H1 (cell line): ENCODE data around the gene KIF26A. TPM values are rescaled to one million over a fixed set of nuclear protein-coding genes. Genes with fewer than 3 reads are reported as not detected.

Experiments
- CTCF ChIA-PET: fragments of 300-600 bp; sonication (Branson Sonifier 250); formaldehyde crosslinking; loops from one replicate; lab custom pipeline; 2021; ENCODE audit not compliant: partially characterized antibody; lab: Charles Lee
- POLR2A ChIA-PET: fragments of 300-600 bp; sonication (Branson Sonifier 250); formaldehyde crosslinking; loops from one replicate; lab custom pipeline; 2021; ENCODE audit warnings: inconsistent platforms; ENCODE audit not compliant: partially characterized antibody; lab: Charles Lee
- DNase-seq, 2 experiments: peaks; one replicate each; pipeline versions ENCODE4 v3.0.0 to v3.0.0-alpha.2; 2010 to 2022; ENCODE audit warnings: low spot score in 2 of 2, low read depth in 1 of 2, mixed read lengths in 1 of 2
- FAIRE-seq: peaks from 2 replicates; lab custom pipeline; 2011; peaks lifted over from hg19 to GRCh38; lab: Jason Lieb, UNC
- H2AFZ ChIP-seq: 2 replicates; pipeline ENCODE4 v1.8.1; 2012; ENCODE audit warnings: low read length, inconsistent platforms
- H2AK5ac ChIP-seq: 2 replicates; pipeline ENCODE4 v1.6.1; 2013; ENCODE audit warnings: low read depth, low read length
- H2BK120ac ChIP-seq: replicated peaks from 2 replicates; pipeline ENCODE3; 2013; ENCODE audit warnings: low read depth, low read length, inconsistent platforms
- H2BK12ac ChIP-seq: 2 replicates; pipeline ENCODE4 v1.6.1; 2013; ENCODE audit warnings: low read depth, low read length
- H2BK15ac ChIP-seq: 2 replicates; pipeline ENCODE4 v1.6.1; 2013; ENCODE audit warnings: low read length
- H2BK20ac ChIP-seq: 2 replicates; pipeline ENCODE4 v1.6.1; 2013; ENCODE audit warnings: low read length
- H2BK5ac ChIP-seq: 2 replicates; pipeline ENCODE4 v1.6.1; 2013; ENCODE audit warnings: low read depth, low read length
- H3K14ac ChIP-seq: 2 replicates; pipeline ENCODE4 v1.6.1; 2013; ENCODE audit warnings: inconsistent platforms; ENCODE audit not compliant: insufficient read length
- H3K18ac ChIP-seq: 2 replicates; pipeline ENCODE4 v1.6.1; 2013; ENCODE audit warnings: low read length; ENCODE audit errors: extremely low read depth
- H3K23ac ChIP-seq: 2 replicates; pipeline ENCODE4 v1.6.1; 2013; ENCODE audit warnings: inconsistent platforms; ENCODE audit not compliant: insufficient read length
- H3K23me2 ChIP-seq: 2 replicates; pipeline ENCODE4 v1.6.1; 2013; ENCODE audit warnings: low read depth, low read length
- H3K27ac ChIP-seq: 2 replicates; pipeline ENCODE4 v1.6.1; 2011; ENCODE audit warnings: low read depth, low read length, inconsistent platforms
- H3K27me3 ChIP-seq, 4 experiments: replicated peaks in 1 of 4; 1 replicate in 1 of 4; 2 replicates in 3 of 4; pipeline versions ENCODE4 v1.6.1 to v1.8.1; 2011 to 2013; ENCODE audit warnings: low read length in 3 of 4, mild to moderate bottlenecking in 3 of 4, inconsistent platforms in 2 of 4, mixed read lengths in 2 of 4, moderate library complexity in 1 of 4; ENCODE audit not compliant: control insufficient read depth in 3 of 4, insufficient read depth in 3 of 4; ENCODE audit errors: extremely low read depth in 1 of 4
- H3K36me3 ChIP-seq, 4 experiments: 2 replicates each; pipeline versions ENCODE4 v1.6.1 to v1.8.1; 2011 to 2013; ENCODE audit warnings: mild to moderate bottlenecking in 4 of 4, low read length in 3 of 4, moderate library complexity in 2 of 4, control low read depth in 1 of 4, inconsistent platforms in 1 of 4; ENCODE audit not compliant: insufficient read depth in 4 of 4, control insufficient read depth in 2 of 4
- H3K4ac ChIP-seq: replicated peaks from 2 replicates; pipeline ENCODE3; 2013; ENCODE audit warnings: low read length, low read depth, mixed read lengths, inconsistent platforms; ENCODE audit not compliant: insufficient read length
- H3K4me1 ChIP-seq, 4 experiments: replicated peaks in 1 of 4; 1 replicate in 1 of 4; 2 replicates in 3 of 4; pipeline versions ENCODE4 v1.6.1 to v1.8.1; 2011 to 2013; ENCODE audit warnings: low read length in 3 of 4, inconsistent platforms in 2 of 4, mixed read lengths in 1 of 4; ENCODE audit not compliant: insufficient read depth in 4 of 4, control insufficient read depth in 3 of 4
- H3K4me2 ChIP-seq, 2 experiments: 2 replicates each; pipeline versions ENCODE4 v1.6.1 to v1.8.1; 2011 to 2013; ENCODE audit warnings: low read depth in 2 of 2, low read length in 2 of 2, control low read depth in 1 of 2, inconsistent platforms in 1 of 2, mild to moderate bottlenecking in 1 of 2; ENCODE audit not compliant: insufficient read depth in 1 of 2
- H3K4me3 ChIP-seq, 4 experiments: fragments of 200-600, 300-600 bp in 1 of 4; sonication (generic), shearing (Covaris generic), sonication (Bioruptor Twin) in 1 of 4; 2 replicates each; pipeline versions ENCODE4 v1.5.1 to v1.8.1; 2011 to 2016; ENCODE audit warnings: low read length in 4 of 4, low read depth in 3 of 4, control low read depth in 2 of 4, inconsistent platforms in 2 of 4, mild to moderate bottlenecking in 2 of 4, mixed read lengths in 1 of 4, moderate library complexity in 1 of 4; ENCODE audit not compliant: insufficient read depth in 2 of 4; ENCODE audit errors: extremely low read depth in 1 of 4
- H3K56ac ChIP-seq: replicated peaks from 2 replicates; pipeline ENCODE3; 2013; ENCODE audit warnings: low read depth, mild to moderate bottlenecking, mixed read lengths, low read length, inconsistent platforms; ENCODE audit not compliant: insufficient read length
- H3K79me1 ChIP-seq: 2 replicates; pipeline ENCODE4 v1.6.1; 2013; ENCODE audit warnings: low read depth, low read length, control low read depth
- H3K79me2 ChIP-seq, 2 experiments: 2 replicates each; pipeline versions ENCODE4 v1.6.1 to v1.8.1; 2012 to 2013; ENCODE audit warnings: low read length in 2 of 2, mild to moderate bottlenecking in 2 of 2, inconsistent platforms in 1 of 2; ENCODE audit not compliant: insufficient read depth in 2 of 2, control insufficient read depth in 1 of 2
- H3K9ac ChIP-seq, 4 experiments: replicated peaks in 1 of 4; 1 replicate in 1 of 4; 2 replicates in 3 of 4; pipeline versions ENCODE4 v1.6.1 to v1.8.1; 2011 to 2013; ENCODE audit warnings: low read depth in 3 of 4, low read length in 3 of 4, control low read depth in 2 of 4, mild to moderate bottlenecking in 2 of 4, moderate library complexity in 2 of 4, inconsistent platforms in 1 of 4; ENCODE audit errors: extremely low read depth in 1 of 4
- H3K9me3 ChIP-seq, 2 experiments: 2 replicates each; pipeline versions ENCODE4 v1.6.1 to v1.8.1; 2012 to 2013; ENCODE audit warnings: mild to moderate bottlenecking in 2 of 2, moderate library complexity in 2 of 2, control low read depth in 1 of 2, inconsistent platforms in 1 of 2, low read depth in 1 of 2, low read length in 1 of 2, mixed read lengths in 1 of 2; ENCODE audit not compliant: insufficient read depth in 2 of 2
- H4K20me1 ChIP-seq, 2 experiments: replicated peaks in 1 of 2; 2 replicates each; pipeline versions ENCODE3 to v1.8.1; 2011 to 2013; ENCODE audit warnings: inconsistent platforms in 2 of 2, low read length in 2 of 2, mild to moderate bottlenecking in 1 of 2; ENCODE audit not compliant: insufficient read depth in 2 of 2, control insufficient read depth in 1 of 2
- H4K5ac ChIP-seq: 2 replicates; pipeline ENCODE4 v1.6.1; 2013; ENCODE audit warnings: low read length, low read depth, mixed read lengths, inconsistent platforms; ENCODE audit not compliant: insufficient read length
- H4K8ac ChIP-seq: 2 replicates; pipeline ENCODE4 v1.8.0; 2013; ENCODE audit warnings: mild to moderate bottlenecking, moderate library complexity, low read length, inconsistent platforms; ENCODE audit not compliant: insufficient read depth; ENCODE audit errors: extremely low read depth
- H4K91ac ChIP-seq: replicated peaks from 2 replicates; pipeline ENCODE3; 2013; ENCODE audit warnings: low read length, mixed read lengths, inconsistent platforms; ENCODE audit not compliant: insufficient read length
- BACH1 ChIP-seq: IDR thresholded peaks from 2 replicates; pipeline ENCODE4 v1.6.1; 2012; ENCODE audit warnings: low read length, improper control_type of control experiment
- CBX8 ChIP-seq: fragments of 300-800, 300-1000 bp; sonication (generic); IDR thresholded peaks from 2 replicates; pipeline ENCODE4 v1.7.1; 2016; ENCODE audit warnings: low read depth, low read length, borderline replicate concordance
- CHD1 ChIP-seq: IDR thresholded peaks from 2 replicates; pipeline ENCODE4 v1.6.1; 2012; ENCODE audit warnings: low read depth, low read length, improper control_type of control experiment
- CREB1 ChIP-seq: IDR thresholded peaks from 2 replicates; pipeline ENCODE4 v1.6.1; 2012; ENCODE audit warnings: inconsistent platforms
- EZH2 ChIP-seq: fragments of 200-600 bp; sonication (generic); IDR thresholded peaks from 2 replicates; pipeline ENCODE4 v1.7.1; 2012; ENCODE audit warnings: low read depth, mild to moderate bottlenecking, moderate library complexity, low read length, inconsistent platforms; ENCODE audit not compliant: severe bottlenecking
- GABPA ChIP-seq: IDR thresholded peaks from 2 replicates; pipeline ENCODE4 v1.6.1; 2011; ENCODE audit warnings: mild to moderate bottlenecking, low read length, moderate library complexity, borderline replicate concordance; ENCODE audit not compliant: insufficient read depth
- RXRA ChIP-seq: IDR thresholded peaks from 2 replicates; pipeline ENCODE4 v1.6.1; 2011; ENCODE audit warnings: low read depth, mild to moderate bottlenecking, low read length, moderate library complexity; ENCODE audit not compliant: insufficient read depth
- SRF ChIP-seq: IDR thresholded peaks from 2 replicates; pipeline ENCODE4 v1.6.1; 2011; ENCODE audit warnings: mild to moderate bottlenecking, low read depth, low read length, moderate library complexity
- TAF7 ChIP-seq: optimal IDR thresholded peaks from 2 replicates; pipeline ENCODE3; 2011; ENCODE audit warnings: low read depth, mild to moderate bottlenecking, inconsistent platforms, low read length, moderate library complexity, borderline replicate concordance
- WGBS, 2 experiments: shearing (Covaris generic) in 1 of 2; methylation state at CpG; one replicate each; pipeline versions ENCODE4 v1.1.6 to v1.1.7; 2013 to 2015; ENCODE audit warnings: low lambda C conversion rate in 2 of 2, mixed read lengths in 2 of 2, inconsistent platforms in 1 of 2, low coverage in 1 of 2, missing lambda C conversion rate in 1 of 2; ENCODE audit not compliant: insufficient replicate concordance in 2 of 2, insufficient coverage in 1 of 2, insufficient read length in 1 of 2; ENCODE audit errors: extremely low coverage in 1 of 2, missing lambda C conversion rate in 1 of 2; 5-methylcytosine and 5-hydroxymethylcytosine counted together
- polyA plus RNA-seq, 7 experiments: library from polyadenylated mRNA; depleted of rRNA in 3 of 7; stranded (reverse) in 5 of 7; unstranded in 2 of 7; fragments of >200 nt in 5 of 7; fragments of 200-250 nt in 2 of 7; gene quantifications; 1 replicate in 5 of 7; 2 replicates in 1 of 7; 4 replicates in 1 of 7; pipeline versions ENCODE4 v1.2.1 to v1.2.3, GENCODE V29; 2011 to 2013; ENCODE audit warnings: missing spikeins in 2 of 7, mixed read lengths in 2 of 7
- total RNA-seq: library from RNA; stranded (reverse); fragmentation: NEBNext Ultra II Directional; extraction: Animal tissue kit (Norgen Biotek cat#: 25700); gene quantifications from 2 replicates; pipeline ENCODE4 v1.2.1, GENCODE V29; 2021
- TF ChIP-seq, protein P1 (sequence below): IDR thresholded peaks from 2 replicates; pipeline ENCODE4 v1.6.1; 2011; ENCODE audit warnings: low read length, improper control_type of control experiment
- TF ChIP-seq, protein P2 (sequence below), 3 experiments: IDR thresholded peaks; 1 replicate in 2 of 3; 2 replicates in 1 of 3; pipeline versions ENCODE4 v1.5.1 to v1.6.1; 2011; ENCODE audit warnings: low read length in 3 of 3, mild to moderate bottlenecking in 3 of 3, inconsistent platforms in 2 of 3, low read depth in 1 of 3, moderate library complexity in 1 of 3; ENCODE audit not compliant: insufficient read depth in 1 of 3; ENCODE audit errors: control extremely low read depth in 1 of 3

Gene KIF26A
- total and polyA plus RNA-seq, 2 of the 8 experiments (the other 6 are each of a cell fraction or from before 2014, with no cell fraction given): 11.5 to 41.6 TPM

DNA sequence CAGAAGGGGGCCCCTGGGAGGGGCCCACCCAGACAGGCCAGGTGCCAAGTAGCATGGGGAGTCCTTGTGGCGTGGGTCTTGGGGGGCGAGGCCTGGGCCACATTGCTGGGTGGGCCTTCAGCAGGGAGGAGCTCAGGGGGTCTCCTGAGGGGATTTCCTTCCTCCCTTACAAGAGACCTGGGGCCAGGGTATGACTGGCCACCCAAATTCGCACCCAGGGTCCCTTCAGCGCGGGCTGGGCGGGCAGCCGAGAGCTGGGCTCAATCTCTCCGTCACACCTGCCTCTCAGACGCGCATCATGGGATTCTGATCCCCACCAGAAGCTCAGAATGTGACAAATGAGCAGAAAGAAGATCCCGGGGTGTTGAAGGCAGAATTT, 72.4 kb downstream of the KIF26A start:
- no peak overlapping the region for H2AK5ac ChIP-seq
- TF ChIP-seq GABPA (no peak), EZH2 (no peak), CREB1 (no peak), CHD1 (no peak), CBX8 (no peak), BACH1 (no peak), TAF7 (no peak), SRF (no peak), RXRA (no peak)
- TF ChIP-seq, protein P1, sequence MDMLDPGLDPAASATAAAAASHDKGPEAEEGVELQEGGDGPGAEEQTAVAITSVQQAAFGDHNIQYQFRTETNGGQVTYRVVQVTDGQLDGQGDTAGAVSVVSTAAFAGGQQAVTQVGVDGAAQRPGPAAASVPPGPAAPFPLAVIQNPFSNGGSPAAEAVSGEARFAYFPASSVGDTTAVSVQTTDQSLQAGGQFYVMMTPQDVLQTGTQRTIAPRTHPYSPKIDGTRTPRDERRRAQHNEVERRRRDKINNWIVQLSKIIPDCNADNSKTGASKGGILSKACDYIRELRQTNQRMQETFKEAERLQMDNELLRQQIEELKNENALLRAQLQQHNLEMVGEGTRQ: no peak
- TF ChIP-seq, protein P2, sequence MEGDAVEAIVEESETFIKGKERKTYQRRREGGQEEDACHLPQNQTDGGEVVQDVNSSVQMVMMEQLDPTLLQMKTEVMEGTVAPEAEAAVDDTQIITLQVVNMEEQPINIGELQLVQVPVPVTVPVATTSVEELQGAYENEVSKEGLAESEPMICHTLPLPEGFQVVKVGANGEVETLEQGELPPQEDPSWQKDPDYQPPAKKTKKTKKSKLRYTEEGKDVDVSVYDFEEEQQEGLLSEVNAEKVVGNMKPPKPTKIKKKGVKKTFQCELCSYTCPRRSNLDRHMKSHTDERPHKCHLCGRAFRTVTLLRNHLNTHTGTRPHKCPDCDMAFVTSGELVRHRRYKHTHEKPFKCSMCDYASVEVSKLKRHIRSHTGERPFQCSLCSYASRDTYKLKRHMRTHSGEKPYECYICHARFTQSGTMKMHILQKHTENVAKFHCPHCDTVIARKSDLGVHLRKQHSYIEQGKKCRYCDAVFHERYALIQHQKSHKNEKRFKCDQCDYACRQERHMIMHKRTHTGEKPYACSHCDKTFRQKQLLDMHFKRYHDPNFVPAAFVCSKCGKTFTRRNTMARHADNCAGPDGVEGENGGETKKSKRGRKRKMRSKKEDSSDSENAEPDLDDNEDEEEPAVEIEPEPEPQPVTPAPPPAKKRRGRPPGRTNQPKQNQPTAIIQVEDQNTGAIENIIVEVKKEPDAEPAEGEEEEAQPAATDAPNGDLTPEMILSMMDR (IDR thresholded peaks at IDR 0.05; ENCODE audit: control extremely low read depth in 1 of 3, insufficient read depth in 1 of 3, low read depth in 1 of 3, low read length in 3 of 3): no peak

More for the DNA sequence above, 72.4 kb downstream of the KIF26A start:
- H3K27ac ChIP-seq: no peak overlapping the region
- no peak overlapping the region for H3K4me3 ChIP-seq
- H3K56ac ChIP-seq: no peak overlapping the region
- H4K91ac ChIP-seq: no peak overlapping the region
- H2BK5ac ChIP-seq: no peak overlapping the region
- no peak overlapping the region for H3K4me2 ChIP-seq
- no peaks in the 10 kb centered on the region for H3K79me2 ChIP-seq
- H3K9ac ChIP-seq: no peak overlapping the region
- no peaks in the 10 kb centered on the region for H3K27me3 ChIP-seq
- H3K23ac ChIP-seq: no peak overlapping the region
- no peak overlapping the region for H4K8ac ChIP-seq
- no peak overlapping the region for H2AFZ ChIP-seq
- H3K23me2 ChIP-seq: peaks cover 8% of the 10 kb centered on the region; the same call in 1 of the 2 replicates
- POLR2A ChIA-PET: interaction anchor here (1.2 kb wide), 1 partner anchor 14 kb away, joined by 4 read pairs; no protein-coding TSS in a partner anchor
- no peak overlapping the region for H2BK120ac ChIP-seq
- no peak for FAIRE-seq
- no peak overlapping the region for H2BK12ac ChIP-seq
- H3K79me1 ChIP-seq: no peaks in the 10 kb centered on the region
- H3K36me3 ChIP-seq: no peaks in the 10 kb centered on the region
- H3K4ac ChIP-seq: no peak overlapping the region
- no peaks in the 10 kb centered on the region for H3K9me3 ChIP-seq
- no peak overlapping the region for H2BK20ac ChIP-seq
- no peak overlapping the region for H3K14ac ChIP-seq
- H4K20me1 ChIP-seq: no peaks in the 10 kb centered on the region
- peaks cover 0 to 7% (median 0%) of the 10 kb centered on the region in 4 experiments; a peak in 1 of 7 replicates for H3K4me1 ChIP-seq
- H3K18ac ChIP-seq: no peak overlapping the region
- 95% methylated on average over 9 of the region's 11 CpGs; no CpG with 5 or more reads in 1 of the 2 experiments for WGBS, 2 experiments
- no peak overlapping the region for H2BK15ac ChIP-seq
- CTCF ChIA-PET: interaction anchor here (0.8 to 2.8 kb wide), 2 partner anchors 13 to 24 kb away, joined by 3 to 14 read pairs; no protein-coding TSS in a partner anchor
- no peak for DNase-seq
- H4K5ac ChIP-seq: no peak overlapping the region
